RWPE1 (cell line): ENCODE results near the gene CEP43.

ENCODE experiments used
- CTCF ChIA-PET: fragments of 350-600 bp; sonication (Branson Sonifier 250); formaldehyde crosslinking; extraction: SDS; loops from one replicate; lab custom pipeline; 2021; lab: Yijun Ruan, JAX
- POLR2A ChIA-PET: fragments of 400-600 bp; formaldehyde crosslinking; extraction: SDS; loops from one replicate; lab custom pipeline; 2020; ENCODE audit warnings: antibody characterized with exemption; ENCODE audit not compliant: low non-redundant PET; lab: Yijun Ruan, JAX
- DNase-seq: peaks from one replicate; pipeline ENCODE4 v3.0.0; 2012; ENCODE audit warnings: low spot score
- H3K27ac ChIP-seq: fragments of 450-650 bp; 2 replicates; pipeline ENCODE4 v1.5.1; 2017
- CTCF ChIP-seq: fragments of 450-650 bp; conservative IDR thresholded peaks from 2 replicates; pipeline ENCODE4 v1.5.1; 2017; ENCODE audit warnings: low read depth, mild to moderate bottlenecking

CEP43 gene

DNA sequence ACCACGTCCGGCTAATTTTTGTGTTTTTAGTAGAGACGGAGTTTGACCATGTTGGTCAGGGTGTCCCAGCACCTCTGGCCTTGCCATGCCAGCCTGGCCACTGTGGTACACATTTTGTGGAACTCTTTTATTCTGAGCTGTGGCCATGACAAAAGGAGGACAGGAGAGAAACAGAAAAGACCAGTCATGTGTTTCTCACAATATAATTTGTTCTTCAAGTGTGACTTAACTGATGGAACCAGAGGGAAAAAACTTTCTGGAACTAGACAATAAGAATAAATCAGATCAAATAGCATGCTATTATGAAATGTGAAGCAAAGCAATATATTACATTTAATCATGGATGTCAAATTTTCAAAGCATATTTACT lies 38.6 kb upstream of the CEP43 start:
- TF ChIP-seq CTCF: no peak
- CTCF ChIA-PET: no interaction called here
- POLR2A ChIA-PET: no interaction called here
- H3K27ac ChIP-seq: no peak overlapping the region
- DNase-seq: no peak

DNA sequence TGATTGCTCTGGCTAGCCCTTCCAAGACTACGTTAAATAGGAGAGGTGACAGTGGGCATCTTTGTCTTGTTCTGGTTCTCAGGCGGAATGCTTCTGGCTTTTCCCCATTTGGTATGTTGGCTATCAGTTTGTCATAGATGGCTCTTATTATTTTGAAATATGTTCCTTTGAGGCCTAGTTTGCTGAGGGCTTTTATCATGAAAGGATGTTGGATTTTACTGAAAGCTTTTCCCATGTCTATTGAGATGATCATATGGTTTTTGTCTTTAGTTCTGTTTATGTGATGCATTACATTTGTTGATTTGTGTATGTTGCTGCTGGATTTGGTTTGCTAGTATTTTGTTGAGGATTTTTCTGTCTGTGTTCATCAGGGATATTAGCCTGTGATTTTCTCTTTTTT lies 32.9 kb upstream of the CEP43 start:
- no peak overlapping the region for H3K27ac ChIP-seq
- CTCF ChIA-PET: no interaction called here
- POLR2A ChIA-PET: no interaction called here
- TF ChIP-seq CTCF: no peak
- DNase-seq: no peak

- H3K27ac ChIP-seq: no peak overlapping the region
- ChIA-PET CTCF (interaction anchor here (0.7 kb wide), 1 partner anchor 20 kb away, joined by 3 read pairs; no protein-coding TSS in a partner anchor), POLR2A (no interaction called here)
- TF ChIP-seq CTCF: no peak
- DNase-seq: no peak
These were observed 29.7 kb upstream of the CEP43 start for GRCh38 chr6:166969390-166970002.

DNA sequence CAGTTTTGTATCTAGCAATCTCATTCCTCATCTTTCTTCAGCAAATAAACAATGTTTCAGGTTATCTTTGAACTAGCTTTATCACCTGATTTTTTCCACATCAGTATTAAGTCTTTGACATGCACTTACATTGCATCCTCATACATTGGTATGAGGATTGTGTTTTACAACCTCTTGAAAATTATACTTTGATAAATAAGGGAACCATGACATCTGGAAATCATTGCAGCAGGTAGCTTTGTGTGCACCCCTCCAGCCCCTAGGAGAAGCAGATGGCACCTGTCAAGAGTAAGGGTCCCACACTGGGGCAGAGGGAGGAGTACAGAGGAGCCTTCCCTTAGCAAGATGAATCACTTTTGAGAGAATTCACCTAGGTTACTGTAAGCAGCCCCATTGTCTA lies 29.1 kb upstream of the CEP43 start:
- no peak for TF ChIP-seq CTCF
- no peak for DNase-seq
- CTCF ChIA-PET: no interaction called here
- H3K27ac ChIP-seq: no peak overlapping the region
- POLR2A ChIA-PET: no interaction called here

DNA sequence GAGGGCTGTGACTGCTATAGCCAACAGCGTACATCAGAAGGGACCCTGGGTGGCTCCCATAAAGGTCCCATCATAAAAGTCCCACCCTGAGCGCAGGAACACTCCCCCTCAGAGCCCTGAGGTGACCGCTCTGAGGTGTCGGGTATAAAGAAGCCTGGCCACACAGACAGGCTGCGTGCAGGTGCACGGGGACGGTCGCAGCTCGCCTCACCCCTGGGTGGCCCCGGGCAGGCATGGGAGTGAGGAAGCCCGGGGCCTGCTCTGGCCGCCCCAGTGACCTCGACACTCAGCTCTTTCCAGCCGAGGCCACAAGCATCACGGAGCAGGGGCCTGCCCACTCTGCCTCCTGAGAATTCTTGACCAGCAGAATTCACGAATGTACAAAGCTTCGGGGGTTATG lies 28.4 kb upstream of the CEP43 start:
- no peak overlapping the region for H3K27ac ChIP-seq
- TF ChIP-seq CTCF: no peak
- ChIA-PET POLR2A (no interaction called here), CTCF (interaction anchor here (1.3 kb wide), 1 partner anchor 18 kb away, joined by 6 read pairs; no protein-coding TSS in a partner anchor)
- DNase-seq: no peak

GRCh38 chr6:166971271-166971670 lies 27.9 kb upstream of the CEP43 start:
- CTCF ChIA-PET: interaction anchor here (1.3 kb wide), 1 partner anchor 17 kb away, joined by 6 read pairs; no protein-coding TSS in a partner anchor
- DNase-seq: no peak
- no peak overlapping the region for H3K27ac ChIP-seq
- POLR2A ChIA-PET: no interaction called here
- no peak for TF ChIP-seq CTCF
